Measurements from ENCODE around the gene MRPL20.
"Not testable (repeated sequence)": the region's sequence is repeated elsewhere in the genome, so short reads cannot be mapped to it uniquely, and the experiment has no call there.

DNA sequence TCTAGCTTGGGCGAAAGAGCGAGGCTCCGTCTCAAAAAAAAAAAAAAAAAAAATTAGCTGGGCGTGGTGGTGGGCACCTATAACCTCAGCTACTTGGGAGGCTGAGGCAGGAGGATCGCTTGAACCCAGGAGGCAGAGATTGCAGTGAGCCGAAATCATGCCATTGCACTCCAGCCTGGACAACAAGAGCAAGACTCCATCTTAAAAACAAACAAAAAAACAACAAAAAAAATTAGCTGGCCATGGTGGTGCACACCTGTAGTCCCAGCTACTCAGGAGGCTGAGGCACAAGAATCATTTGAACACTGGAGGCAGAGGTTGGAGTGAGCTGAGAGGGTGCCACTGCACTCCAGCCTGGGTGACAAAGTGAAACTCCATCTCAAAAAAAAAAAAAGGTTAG, 21.9 kb upstream of the MRPL20 start:
- TF ChIP-seq YY1 (IDR thresholded peaks at IDR 0.05; ENCODE audit: insufficient read depth, insufficient read length); SUZ12 (IDR thresholded peaks at IDR 0.05; ENCODE audit: extremely low read depth, insufficient read depth, insufficient read length): not testable (repeated sequence)
